Measurements from ENCODE around the gene RELL1.

DNA sequence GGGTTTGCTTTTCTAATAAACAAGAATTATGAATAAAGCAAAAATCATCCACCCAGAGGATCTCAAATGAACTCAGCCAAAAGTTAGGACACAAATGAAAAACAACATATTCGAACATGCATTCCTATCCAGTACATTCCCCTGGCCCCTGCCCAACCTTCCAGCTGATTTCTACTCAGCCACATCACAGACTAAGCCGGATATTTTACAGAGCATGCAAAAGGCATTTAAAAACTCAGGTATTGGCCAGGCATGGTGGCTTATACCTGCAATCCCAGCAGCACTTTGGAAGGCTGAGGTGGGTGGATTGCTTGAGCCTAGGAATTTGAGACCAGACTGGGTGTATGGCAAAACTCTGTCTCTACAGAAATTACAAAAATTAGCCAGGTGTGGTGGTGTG is 54.6 kb downstream of the RELL1 start:
- TF ChIP-seq YY1 (IDR thresholded peaks at IDR 0.05; ENCODE audit: low read depth) (no peak), FOSL2 (IDR thresholded peaks at IDR 0.05; ENCODE audit: borderline replicate concordance, low read depth) (no peak)
- TF ChIP-seq, protein P1, sequence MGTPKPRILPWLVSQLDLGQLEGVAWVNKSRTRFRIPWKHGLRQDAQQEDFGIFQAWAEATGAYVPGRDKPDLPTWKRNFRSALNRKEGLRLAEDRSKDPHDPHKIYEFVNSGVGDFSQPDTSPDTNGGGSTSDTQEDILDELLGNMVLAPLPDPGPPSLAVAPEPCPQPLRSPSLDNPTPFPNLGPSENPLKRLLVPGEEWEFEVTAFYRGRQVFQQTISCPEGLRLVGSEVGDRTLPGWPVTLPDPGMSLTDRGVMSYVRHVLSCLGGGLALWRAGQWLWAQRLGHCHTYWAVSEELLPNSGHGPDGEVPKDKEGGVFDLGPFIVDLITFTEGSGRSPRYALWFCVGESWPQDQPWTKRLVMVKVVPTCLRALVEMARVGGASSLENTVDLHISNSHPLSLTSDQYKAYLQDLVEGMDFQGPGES (IDR thresholded peaks at IDR 0.05; ENCODE audit: low read depth, low read length): no peak
